SK-N-SH treated with all-trans-retinoic acid at 6 μM for 48 hours (cell line): ENCODE data around the gene ADGRG1.

Experiments
- ARNTL ChIP-seq: fragments of 450-650 bp; formaldehyde crosslinking; IDR thresholded peaks from 2 replicates; pipeline ENCODE4 v1.5.0; 2020; ENCODE audit warnings: low read depth, mild to moderate bottlenecking, moderate library complexity, borderline replicate concordance
- CREB5 ChIP-seq: fragments of 250-450 bp; sonication (Bioruptor Pico); IDR thresholded peaks from 2 replicates; pipeline ENCODE4 v1.5.1; 2020; ENCODE audit warnings: low read depth, mild to moderate bottlenecking, moderate library complexity
- PATZ1 ChIP-seq: fragments of 250-450 bp; sonication (Bioruptor Pico); IDR thresholded peaks from 2 replicates; pipeline ENCODE4 v1.8.0; 2020; ENCODE audit warnings: mild to moderate bottlenecking, moderate library complexity, borderline replicate concordance
- PPARA ChIP-seq: fragments of 250-450 bp; sonication (Bioruptor Pico); IDR thresholded peaks from 2 replicates; pipeline ENCODE4 v1.5.0; 2020; ENCODE audit warnings: mild to moderate bottlenecking, borderline replicate concordance
- RARB ChIP-seq: fragments of 250-450 bp; sonication (Bioruptor Pico); IDR thresholded peaks from 2 replicates; pipeline ENCODE4 v1.8.0; 2021; ENCODE audit warnings: mild to moderate bottlenecking, moderate library complexity
- SNAI2 ChIP-seq: fragments of 250-450 bp; sonication (Bioruptor Pico); IDR thresholded peaks from 2 replicates; pipeline ENCODE4 v1.5.0; 2020; ENCODE audit warnings: mild to moderate bottlenecking, moderate library complexity
- ZC3H10 ChIP-seq: fragments of 250-450 bp; sonication (Bioruptor Pico); IDR thresholded peaks from 2 replicates; pipeline ENCODE4 v1.5.1; 2021; ENCODE audit warnings: mild to moderate bottlenecking, moderate library complexity
- ZFP3 ChIP-seq: fragments of 250-450 bp; sonication (Bioruptor Pico); IDR thresholded peaks from 2 replicates; pipeline ENCODE4 v1.5.0; 2020; ENCODE audit warnings: mild to moderate bottlenecking, moderate library complexity

- no peak for TF ChIP-seq CREB5 (CRISPR knock-in tag)
- no peak for TF ChIP-seq PPARA
- no peak for TF ChIP-seq ZFP3 (CRISPR knock-in tag)
- no peak for TF ChIP-seq ZC3H10 (CRISPR knock-in tag)
- TF ChIP-seq PATZ1 (CRISPR knock-in tag): no peak
- TF ChIP-seq ARNTL (CRISPR knock-in tag): no peak
- TF ChIP-seq RARB: no peak
- no peak for TF ChIP-seq SNAI2 (CRISPR knock-in tag)
These were observed 51.5 kb downstream of the ADGRG1 start for GRCh38 chr16:57679767-57680482.
